Tibial nerve (tissue), 4 donors: ENCODE measurements around the gene PAQR7. TPM values are rescaled to one million over a fixed set of nuclear protein-coding genes. Genes with fewer than 3 reads are reported as not detected.

Experiments used
- DNase-seq, 2 donors: peaks; one replicate each; pipeline ENCODE4 v3.0.0-alpha.2; 2019; ENCODE audit warnings: low spot score in 2 of 2
- H3K27ac ChIP-seq, 4 donors: fragments of 200-600 bp; sonication (generic) in 3 of 4; one replicate each; pipeline ENCODE4 v1.5.1; 2017 to 2019; ENCODE audit warnings: mild to moderate bottlenecking in 1 of 4
- H3K27me3 ChIP-seq, 2 donors: fragments of 200-600 bp; sonication (generic) in 1 of 2; one replicate each; pipeline versions ENCODE4 v1.5.1 to v1.6.0; 2017 to 2019
- H3K36me3 ChIP-seq, 3 donors: fragments of 200-600 bp; sonication (generic); one replicate each; pipeline ENCODE4 v1.5.1; 2018 to 2019
- H3K4me1 ChIP-seq, 4 donors: fragments of 200-600 bp; sonication (generic) in 3 of 4; one replicate each; pipeline ENCODE4 v1.5.1; 2017 to 2019
- H3K4me3 ChIP-seq, 4 donors: fragments of 200-600 bp; sonication (generic) in 3 of 4; one replicate each; pipeline ENCODE4 v1.5.1; 2017 to 2019; ENCODE audit warnings: mild to moderate bottlenecking in 1 of 4, moderate library complexity in 1 of 4
- H3K9me3 ChIP-seq, 4 donors: fragments of 200-600 bp; sonication (generic) in 3 of 4; one replicate each; pipeline ENCODE4 v1.5.1; 2017 to 2019
- EP300 ChIP-seq, 2 donors: sonication (generic); formaldehyde crosslinking; IDR thresholded peaks; one replicate each; pipeline ENCODE4 v1.6.1; 2017; ENCODE audit warnings: antibody characterized with exemption in 2 of 2, mild to moderate bottlenecking in 1 of 2
- POLR2A ChIP-seq, 2 donors: fragments of 450-650 bp; IDR thresholded peaks; one replicate each; pipeline ENCODE4 v1.6.1; 2017; ENCODE audit warnings: antibody characterized with exemption in 2 of 2, mild to moderate bottlenecking in 2 of 2, moderate library complexity in 2 of 2
- WGBS, 2 donors: methylation state at CpG; one replicate each; pipeline ENCODE4 v1.1.5; 2018; 5-methylcytosine and 5-hydroxymethylcytosine counted together
- total RNA-seq, 4 donors: library from RNA; depleted of rRNA; stranded (reverse); fragments of >200 nt; gene quantifications; one replicate each; pipeline ENCODE4 v1.1.0, GENCODE V29; 2016
- TF ChIP-seq, protein P1 (sequence below), 5 experiments: fragments of 200-600 bp in 3 of 5; fragments of 450-650 bp in 2 of 5; sonication (generic) in 3 of 5; IDR thresholded peaks; one replicate each; pipeline ENCODE4 v1.5.1; 2016 to 2019; ENCODE audit warnings: antibody characterized with exemption in 5 of 5, mild to moderate bottlenecking in 3 of 5, moderate library complexity in 2 of 5

Gene PAQR7
- total RNA-seq, 4 donors from 2014 or later: 5.4 to 8.7 (median 7.5) TPM

DNA sequence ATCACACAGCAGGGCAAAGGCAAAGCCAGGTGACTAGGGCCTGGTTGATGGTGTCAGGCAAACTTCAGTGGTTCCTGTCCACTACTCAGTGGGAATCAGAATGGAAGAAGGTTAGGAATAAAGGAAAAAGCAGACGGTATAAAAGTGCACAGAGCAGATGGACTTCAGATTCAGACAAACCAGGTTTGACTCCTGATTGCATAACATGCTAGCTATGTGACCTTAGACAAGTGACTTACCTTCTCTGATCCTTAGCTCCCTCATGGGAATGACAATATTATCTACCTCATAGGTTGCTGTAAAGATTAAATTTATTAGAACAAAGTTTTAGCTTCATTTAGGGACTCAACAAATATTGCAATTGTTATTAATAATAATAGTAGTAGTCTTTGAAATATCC is 4.9 kb downstream of the PAQR7 start:
- Histone ChIP-seq H3K27ac (no peak overlapping the region), H3K4me3 (no peak overlapping the region), H3K27me3 (no peaks in the 10 kb centered on the region), H3K9me3 (no peaks in the 10 kb centered on the region), H3K4me1 (peaks cover 0 to 44% (median 26%) of the 10 kb centered on the region in 4 donors), H3K36me3 (peaks cover 0 to 30% (median 0%) of the 10 kb centered on the region in 3 donors)
- 82 to 89% methylated on average over 1 of the region's 1 CpG for WGBS, 2 donors
- TF ChIP-seq POLR2A (IDR thresholded peaks at IDR 0.05) (no peak), EP300 (IDR thresholded peaks at IDR 0.05) (no peak)
- TF ChIP-seq, protein P1, sequence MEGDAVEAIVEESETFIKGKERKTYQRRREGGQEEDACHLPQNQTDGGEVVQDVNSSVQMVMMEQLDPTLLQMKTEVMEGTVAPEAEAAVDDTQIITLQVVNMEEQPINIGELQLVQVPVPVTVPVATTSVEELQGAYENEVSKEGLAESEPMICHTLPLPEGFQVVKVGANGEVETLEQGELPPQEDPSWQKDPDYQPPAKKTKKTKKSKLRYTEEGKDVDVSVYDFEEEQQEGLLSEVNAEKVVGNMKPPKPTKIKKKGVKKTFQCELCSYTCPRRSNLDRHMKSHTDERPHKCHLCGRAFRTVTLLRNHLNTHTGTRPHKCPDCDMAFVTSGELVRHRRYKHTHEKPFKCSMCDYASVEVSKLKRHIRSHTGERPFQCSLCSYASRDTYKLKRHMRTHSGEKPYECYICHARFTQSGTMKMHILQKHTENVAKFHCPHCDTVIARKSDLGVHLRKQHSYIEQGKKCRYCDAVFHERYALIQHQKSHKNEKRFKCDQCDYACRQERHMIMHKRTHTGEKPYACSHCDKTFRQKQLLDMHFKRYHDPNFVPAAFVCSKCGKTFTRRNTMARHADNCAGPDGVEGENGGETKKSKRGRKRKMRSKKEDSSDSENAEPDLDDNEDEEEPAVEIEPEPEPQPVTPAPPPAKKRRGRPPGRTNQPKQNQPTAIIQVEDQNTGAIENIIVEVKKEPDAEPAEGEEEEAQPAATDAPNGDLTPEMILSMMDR (IDR thresholded peaks at IDR 0.05): no peak
- no peak for DNase-seq

DNA sequence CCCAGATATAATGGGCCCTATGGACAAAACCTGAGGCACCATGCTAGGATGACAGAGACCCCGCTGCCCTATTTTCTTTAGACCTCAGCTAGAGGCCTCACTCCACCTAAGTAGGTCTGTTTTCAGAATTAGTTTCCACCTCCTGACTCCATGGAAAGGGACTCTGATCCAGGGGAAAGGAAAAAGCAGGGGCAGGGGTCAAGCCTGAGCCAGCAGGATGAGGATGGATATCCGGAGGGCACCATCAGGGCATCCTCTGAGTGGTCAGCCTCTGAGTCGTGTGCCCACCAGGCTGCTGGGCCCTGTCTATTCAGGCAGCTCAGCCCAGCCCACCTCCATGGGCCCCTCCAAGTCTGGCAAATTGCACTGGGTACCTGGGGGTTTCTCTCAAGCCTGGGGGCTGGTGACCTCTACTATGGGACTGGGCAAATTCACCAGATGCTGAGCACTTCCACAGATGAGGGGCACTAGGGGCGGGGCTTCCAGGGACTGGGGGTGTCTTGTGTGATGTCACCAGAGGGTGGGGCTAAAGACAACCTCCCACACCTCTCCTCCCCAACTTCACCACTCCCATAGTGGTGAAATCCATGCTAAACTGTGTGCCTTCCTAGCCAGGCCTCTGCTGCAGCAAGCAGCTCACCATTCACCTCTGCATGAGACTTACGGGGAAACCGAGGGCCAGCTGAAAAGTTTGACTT is 5.5 kb downstream of the PAQR7 start:
- Histone ChIP-seq H3K4me3 (no peak overlapping the region), H3K4me1 (peaks cover 0 to 42% (median 26%) of the 10 kb centered on the region in 4 donors), H3K27me3 (no peaks in the 10 kb centered on the region), H3K27ac (no peak overlapping the region), H3K9me3 (no peaks in the 10 kb centered on the region), H3K36me3 (peaks cover 0 to 30% (median 0%) of the 10 kb centered on the region in 3 donors)
- 65 to 78% methylated on average over 6 of the region's 6 CpGs for WGBS, 2 donors
- DNase-seq: no peak
- TF ChIP-seq POLR2A (IDR thresholded peaks at IDR 0.05): no peak
- TF ChIP-seq, protein P1 (IDR thresholded peaks at IDR 0.05): no peak
- no peak for TF ChIP-seq EP300 (IDR thresholded peaks at IDR 0.05)

DNA sequence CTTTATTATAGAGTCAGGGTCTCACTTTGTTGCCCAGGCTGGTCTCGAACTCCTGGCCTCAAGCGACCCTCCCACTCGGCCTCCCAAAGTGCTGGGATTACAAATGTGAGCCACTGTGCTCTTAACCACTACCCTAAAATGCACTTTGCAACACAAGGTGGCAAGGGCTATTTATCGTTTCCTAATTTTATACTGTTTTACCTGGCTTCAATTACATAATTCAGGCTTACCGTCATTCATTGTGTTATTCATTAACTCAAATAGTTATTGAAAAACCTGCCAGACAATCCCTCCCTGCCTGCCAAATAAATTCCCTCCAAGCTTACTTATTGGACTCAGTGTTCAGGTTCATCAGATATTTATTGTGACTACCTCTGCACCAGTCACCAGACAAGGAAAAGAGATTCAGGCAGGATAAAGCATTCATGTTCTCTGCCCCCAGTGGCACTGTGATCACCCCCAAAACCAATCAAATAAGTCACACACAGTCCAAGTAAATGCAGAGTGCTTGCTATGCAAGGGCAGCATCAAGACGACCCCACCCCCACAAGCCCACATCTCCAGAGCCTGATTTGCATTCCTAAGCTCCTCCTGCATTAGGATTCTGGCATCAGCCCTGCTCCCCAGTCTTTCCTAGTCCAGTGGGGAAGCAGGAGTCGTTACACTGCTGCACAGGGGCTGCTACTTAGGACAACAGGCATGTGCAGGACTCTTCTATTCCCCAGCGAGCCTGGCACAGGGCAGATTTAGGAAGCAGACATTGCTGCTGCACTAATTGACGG is 8.1 kb downstream of the PAQR7 start:
- TF ChIP-seq, protein P1 (IDR thresholded peaks at IDR 0.05): no peak
- no peak for TF ChIP-seq POLR2A (IDR thresholded peaks at IDR 0.05)
- no peak for TF ChIP-seq EP300 (IDR thresholded peaks at IDR 0.05)
- no peak for DNase-seq

DNA sequence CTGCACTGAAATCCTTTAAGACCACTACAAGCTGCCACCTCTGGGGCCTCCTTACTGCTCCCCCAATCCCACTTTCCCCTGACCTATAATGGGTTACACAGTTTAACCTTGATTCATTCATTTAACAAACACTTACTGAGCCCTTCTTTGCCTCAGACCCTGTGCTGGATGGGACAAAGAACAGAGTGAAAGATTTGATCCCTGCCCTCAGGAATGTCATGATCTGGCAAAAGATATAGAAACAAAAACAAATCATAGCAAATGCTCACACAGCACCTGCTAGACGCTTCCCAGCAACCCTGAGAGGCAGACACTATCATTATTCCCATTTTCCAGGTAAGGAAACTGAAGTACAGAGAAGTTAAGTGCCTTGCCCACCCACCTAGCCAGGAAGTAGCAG is 9.2 kb downstream of the PAQR7 start:
- DNase-seq: no peak
- TF ChIP-seq POLR2A (IDR thresholded peaks at IDR 0.05) (no peak), EP300 (IDR thresholded peaks at IDR 0.05) (no peak)
- TF ChIP-seq, protein P1 (IDR thresholded peaks at IDR 0.05): no peak
- no peaks in the 10 kb centered on the region for H3K27me3 ChIP-seq
- 48 to 86% methylated on average over 1 of the region's 1 CpG for WGBS, 2 donors
- peaks cover 0 to 12% (median 1%) of the 10 kb centered on the region in 4 donors for H3K4me1 ChIP-seq
- H3K36me3 ChIP-seq: peaks cover 0 to 56% (median 0%) of the 10 kb centered on the region in 3 donors
- no peak overlapping the region for H3K4me3 ChIP-seq
- no peaks in the 10 kb centered on the region for H3K9me3 ChIP-seq
- H3K27ac ChIP-seq: no peak overlapping the region

More for the DNA sequence above, 8.1 kb downstream of the PAQR7 start:
- no peaks in the 10 kb centered on the region for H3K9me3 ChIP-seq
- 62 to 69% methylated on average over 9 of the region's 9 CpGs for WGBS, 2 donors
- H3K4me3 ChIP-seq: no peak overlapping the region
- H3K27me3 ChIP-seq: no peaks in the 10 kb centered on the region
- H3K36me3 ChIP-seq: peaks cover 0 to 51% (median 0%) of the 10 kb centered on the region in 3 donors
- H3K4me1 ChIP-seq: peaks cover 0 to 17% (median 9%) of the 10 kb centered on the region in 4 donors
- peak overlapping the region in 1 of 4 donors; percentile 9 for H3K27ac ChIP-seq

DNA sequence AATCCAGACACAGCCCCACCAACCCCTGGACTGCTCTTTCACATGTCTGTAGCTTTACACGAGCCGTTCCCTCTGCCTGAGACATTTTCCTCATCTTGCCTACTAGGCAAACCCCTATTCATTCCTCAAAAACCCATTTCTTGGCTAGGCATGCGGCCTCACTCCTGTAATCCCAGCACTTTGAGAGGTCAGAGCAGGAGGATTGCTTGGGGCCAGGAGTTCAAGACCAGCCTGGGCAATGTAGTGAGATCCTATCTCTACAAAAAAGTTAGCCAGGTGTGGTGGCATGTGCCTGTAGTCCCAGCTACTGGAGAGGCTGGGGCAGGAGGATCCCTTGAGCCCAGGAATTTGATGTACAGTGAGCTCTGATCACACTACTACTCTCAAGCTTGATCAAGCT is 11.1 kb downstream of the PAQR7 start:
- Histone ChIP-seq H3K9me3 (no peaks in the 10 kb centered on the region), H3K4me3 (no peak overlapping the region), H3K4me1 (peaks cover 0 to 16% (median 3%) of the 10 kb centered on the region in 4 donors), H3K36me3 (peaks cover 0 to 43% (median 0%) of the 10 kb centered on the region in 3 donors), H3K27ac (no peak overlapping the region), H3K27me3 (no peaks in the 10 kb centered on the region)
- WGBS, 2 donors: 86 to 90% methylated on average over 3 of the region's 3 CpGs
- no peak for DNase-seq
- TF ChIP-seq, protein P1 (IDR thresholded peaks at IDR 0.05): no peak
- TF ChIP-seq POLR2A (IDR thresholded peaks at IDR 0.05) (no peak), EP300 (IDR thresholded peaks at IDR 0.05) (no peak)
